Stimulated activated CD8-positive, alpha-beta memory T cell treated with anti-CD3 and anti-CD28 coated beads, Interleukin-7, amount 100 ng/mL, for 48 hours (primary cell): ENCODE results near the gene SS18.
"Not testable (repeated sequence)": the region's sequence is repeated elsewhere in the genome, so short reads cannot be mapped to it uniquely, and the experiment has no call there.

ENCODE experiments used
- DNase-seq, 2 donors: peaks; one replicate each; pipeline ENCODE4 v3.0.0-alpha.2; 2020; ENCODE audit warnings: low read depth in 1 of 2; ENCODE audit errors: extremely low read depth in 1 of 2

The SS18 gene, protein sequence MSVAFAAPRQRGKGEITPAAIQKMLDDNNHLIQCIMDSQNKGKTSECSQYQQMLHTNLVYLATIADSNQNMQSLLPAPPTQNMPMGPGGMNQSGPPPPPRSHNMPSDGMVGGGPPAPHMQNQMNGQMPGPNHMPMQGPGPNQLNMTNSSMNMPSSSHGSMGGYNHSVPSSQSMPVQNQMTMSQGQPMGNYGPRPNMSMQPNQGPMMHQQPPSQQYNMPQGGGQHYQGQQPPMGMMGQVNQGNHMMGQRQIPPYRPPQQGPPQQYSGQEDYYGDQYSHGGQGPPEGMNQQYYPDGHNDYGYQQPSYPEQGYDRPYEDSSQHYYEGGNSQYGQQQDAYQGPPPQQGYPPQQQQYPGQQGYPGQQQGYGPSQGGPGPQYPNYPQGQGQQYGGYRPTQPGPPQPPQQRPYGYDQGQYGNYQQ

DNA sequence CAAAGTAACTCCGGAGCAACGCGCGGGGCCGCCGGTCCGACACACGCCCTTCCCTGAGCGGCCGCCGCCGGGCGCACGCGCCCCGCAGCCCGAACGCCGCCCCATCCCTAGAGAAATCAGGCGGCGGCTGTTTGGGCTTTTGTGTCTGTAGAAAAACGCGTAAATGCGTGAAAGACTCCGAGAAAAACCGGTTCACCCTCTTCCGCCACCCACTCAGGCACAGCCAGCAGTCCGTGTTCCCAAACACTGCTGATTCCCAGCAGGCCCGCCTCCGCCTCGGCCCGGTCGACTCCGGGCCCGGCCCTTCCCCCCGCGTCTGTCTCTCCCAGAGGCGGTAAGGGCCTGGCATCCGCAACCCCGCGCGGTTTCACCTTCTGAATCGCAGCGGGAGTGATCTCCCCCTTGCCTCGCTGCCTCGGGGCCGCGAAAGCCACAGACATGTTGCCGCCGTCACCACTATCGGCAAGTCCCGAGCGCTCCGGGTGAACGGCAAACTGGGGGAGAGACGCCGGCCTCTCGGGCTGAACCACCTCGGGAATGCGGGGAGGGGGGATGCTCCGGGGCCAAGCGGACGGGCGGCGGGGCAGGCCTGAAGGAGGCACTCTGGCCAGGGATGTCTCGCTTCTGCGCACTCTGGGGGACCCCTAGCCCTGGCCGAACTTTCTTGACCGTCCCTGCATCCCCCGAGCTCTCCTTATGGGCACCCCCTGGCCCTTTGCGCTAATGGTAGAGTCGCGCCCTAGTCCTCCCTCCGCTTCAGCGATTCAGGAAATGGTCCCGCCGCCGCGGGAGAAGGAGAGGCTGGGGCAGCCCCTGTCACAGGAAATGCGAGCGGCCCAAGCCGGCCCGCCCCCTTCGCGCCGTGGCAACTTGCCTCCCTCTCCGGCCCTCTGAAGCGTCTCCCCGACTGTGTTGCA is at the start of gene SS18:
Gene SS18, minus strand, starts transcription at position 484 of the 917 bp plus-strand sequence. Its CDS starts 44 bp downstream, at position 440.
- DNase-seq, result peak; percentile 80 to 89

DNA sequence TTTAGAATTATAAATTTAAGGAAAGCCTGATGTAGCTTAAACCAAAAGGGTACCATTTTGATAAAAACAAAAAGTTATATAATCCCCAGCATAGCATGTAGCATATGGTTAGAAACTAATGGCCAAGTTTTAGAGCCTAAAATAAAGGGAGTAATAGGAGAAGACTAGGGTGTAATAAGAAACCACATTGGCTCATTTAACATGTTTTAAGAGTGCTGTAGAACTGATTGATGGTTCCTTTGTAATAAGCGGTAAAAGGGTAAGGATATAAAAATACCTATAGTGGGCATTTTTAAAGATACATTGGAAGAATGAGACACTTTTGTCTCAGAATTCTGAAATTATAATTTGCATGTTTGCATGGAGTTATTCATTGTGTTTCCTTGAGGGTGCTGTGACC is 45.1 kb upstream of the SS18 start:
- DNase-seq, result no peak

DNA sequence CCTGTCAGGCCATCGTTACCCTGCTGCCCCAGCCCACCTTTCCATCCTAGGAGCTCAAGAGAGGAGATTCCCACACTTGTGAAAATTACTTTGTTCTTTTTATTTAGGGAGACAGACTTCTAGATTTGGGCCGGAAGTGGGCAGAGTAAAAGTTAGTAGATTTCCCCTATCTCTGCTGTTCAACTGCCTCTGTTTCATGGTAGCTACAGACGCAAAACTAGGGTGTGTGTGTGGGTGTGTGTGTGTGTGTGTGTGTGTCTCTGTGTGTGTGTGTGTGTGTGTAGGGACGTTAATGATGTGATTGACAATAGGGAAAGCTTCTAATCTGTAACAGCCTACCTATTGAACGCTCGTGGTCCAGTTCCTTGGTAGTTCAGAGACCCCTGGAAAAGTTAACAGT is 43.7 kb upstream of the SS18 start:
- no peak for DNase-seq

DNA sequence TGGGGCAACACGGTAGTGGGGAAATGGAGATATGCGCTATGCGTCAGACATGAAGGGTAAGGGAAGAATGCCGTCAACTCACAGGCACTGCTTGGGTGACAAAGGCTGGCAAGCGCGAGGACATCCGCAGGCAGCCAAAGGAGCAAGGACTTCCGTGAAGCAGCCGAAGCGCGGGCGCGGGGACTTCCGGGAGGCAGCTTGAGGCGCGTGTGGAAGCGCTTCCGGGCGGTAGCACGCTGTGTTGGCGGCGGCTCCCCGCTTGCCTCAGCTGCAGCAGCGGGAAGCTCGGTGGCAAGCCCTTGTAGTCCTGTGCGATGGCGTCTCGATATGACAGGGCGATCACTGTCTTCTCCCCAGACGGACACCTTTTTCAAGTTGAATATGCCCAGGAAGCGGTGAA is 43.2 kb upstream of the SS18 start, which contains the start of gene PSMA8:
Gene PSMA8, plus strand, starts transcription at position 218 of the 400 bp plus-strand sequence. Its CDS starts 97 bp downstream, at position 315.
- peak; percentile 25 to 32 for DNase-seq

DNA sequence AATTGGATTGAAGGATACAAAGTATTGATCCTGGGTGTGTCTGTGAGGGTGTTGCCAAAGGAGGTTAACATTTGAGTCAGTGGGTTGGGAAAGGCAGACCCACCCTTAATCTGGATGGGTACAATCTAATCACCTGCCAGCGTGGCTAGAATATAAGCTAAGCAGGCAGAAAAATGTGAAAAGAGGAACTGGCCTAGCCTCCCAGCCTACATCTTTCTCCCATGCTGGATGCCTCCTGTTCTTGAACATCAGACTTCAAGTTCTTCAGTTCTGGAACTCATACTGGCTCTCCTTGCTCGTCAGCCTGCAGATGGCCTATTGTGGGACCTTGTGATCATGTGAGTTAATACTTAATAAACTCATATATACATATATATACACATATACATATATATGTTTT is 37.8 kb upstream of the SS18 start:
- not testable (repeated sequence) for DNase-seq

DNA sequence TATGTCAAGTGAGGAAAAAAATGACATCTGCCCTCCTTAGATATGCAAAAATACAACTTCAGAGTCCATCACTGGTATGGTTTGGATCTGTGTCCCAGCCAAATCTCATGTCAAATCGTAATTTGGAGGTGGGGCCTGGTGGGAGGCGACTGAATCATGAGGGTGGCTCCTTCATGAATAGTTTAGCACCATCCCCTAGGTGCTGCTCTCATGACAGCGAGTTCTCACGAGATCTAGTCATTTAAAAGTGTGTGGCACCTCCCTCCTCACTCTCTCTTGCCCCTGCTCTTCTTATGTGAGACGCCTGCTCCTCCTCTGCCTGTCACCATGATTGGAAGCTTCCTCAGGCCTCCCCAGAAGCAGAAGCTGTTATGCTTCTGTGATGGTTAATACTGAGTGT is 37.4 kb upstream of the SS18 start:
- no peak for DNase-seq

DNA sequence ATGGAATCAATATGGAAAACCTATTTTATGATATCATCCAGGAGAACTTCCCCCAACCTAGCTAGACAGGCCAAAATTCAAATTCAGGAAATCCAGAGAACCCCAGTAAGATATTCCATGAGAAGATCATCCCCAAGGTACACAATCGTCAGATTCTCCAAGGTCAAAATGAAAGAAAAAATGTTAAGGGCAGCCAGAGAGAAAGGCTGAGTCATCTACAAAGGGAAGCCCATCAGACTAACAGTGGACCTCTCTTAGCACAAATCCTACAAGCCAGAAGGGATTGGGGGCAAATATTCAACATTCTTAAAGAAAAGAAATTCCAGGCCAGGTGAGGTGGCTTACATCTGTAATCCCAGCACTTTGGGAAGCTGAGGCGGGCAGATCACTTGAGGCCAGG is 31.6 kb upstream of the SS18 start:
- DNase-seq, result not testable (repeated sequence)

DNA sequence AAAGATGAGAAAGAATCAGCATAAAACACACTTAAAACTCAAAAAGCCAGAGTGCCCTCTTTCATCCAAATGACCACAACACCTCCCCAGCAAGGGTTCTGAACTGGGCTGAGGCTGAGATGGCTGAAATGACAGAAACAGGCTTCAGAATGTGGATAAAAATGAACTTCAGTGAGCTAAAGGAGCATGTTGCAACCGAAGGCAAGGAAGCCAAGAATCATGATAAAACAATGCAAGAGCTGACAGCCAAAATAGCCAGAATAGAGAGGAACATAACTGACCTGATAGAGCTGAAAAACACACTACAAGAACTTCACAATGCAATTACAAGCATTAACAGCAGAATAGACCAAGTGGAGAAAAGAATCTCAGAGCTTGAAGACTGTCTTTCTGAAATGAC is 31.1 kb upstream of the SS18 start:
- DNase-seq, result no peak

DNA sequence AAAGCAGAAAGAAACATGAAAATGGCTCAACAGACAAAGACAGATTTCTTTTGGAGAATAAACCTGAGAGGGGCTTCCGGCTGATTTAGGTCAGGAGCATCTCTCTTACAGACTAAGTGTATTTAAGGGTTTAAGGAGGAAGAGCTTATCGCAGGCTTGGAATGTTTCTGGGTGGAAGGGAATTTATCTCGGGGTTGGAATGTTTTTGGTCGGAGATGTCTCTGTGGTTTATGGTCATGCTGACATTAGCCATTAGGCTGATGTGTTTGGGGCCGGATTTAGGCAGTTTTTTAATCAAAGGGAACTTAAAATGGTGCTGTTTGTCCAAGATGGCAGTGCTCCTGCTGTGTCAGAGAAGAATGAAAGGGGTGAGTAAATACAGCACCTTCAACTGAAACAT is 28.8 kb upstream of the SS18 start:
- no peak for DNase-seq

DNA sequence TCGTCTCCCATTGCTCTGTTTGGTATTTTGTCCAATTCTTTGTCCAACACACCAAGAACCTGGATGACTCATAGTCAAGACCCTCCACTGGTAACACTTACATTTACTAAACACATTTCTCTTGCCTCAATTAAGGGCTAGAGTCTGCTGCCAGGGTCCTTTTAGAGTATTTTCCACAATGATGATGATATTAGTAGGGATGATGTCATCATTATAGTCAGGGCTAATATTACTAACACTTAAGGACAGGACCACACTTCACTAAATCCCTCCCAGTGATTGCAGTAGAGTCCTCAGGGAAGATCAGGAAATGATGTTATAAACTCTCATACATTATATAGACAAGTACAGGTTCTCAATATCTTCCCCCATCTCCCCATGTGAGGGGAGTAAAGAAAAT is 13.6 kb upstream of the SS18 start:
- no peak for DNase-seq

DNA sequence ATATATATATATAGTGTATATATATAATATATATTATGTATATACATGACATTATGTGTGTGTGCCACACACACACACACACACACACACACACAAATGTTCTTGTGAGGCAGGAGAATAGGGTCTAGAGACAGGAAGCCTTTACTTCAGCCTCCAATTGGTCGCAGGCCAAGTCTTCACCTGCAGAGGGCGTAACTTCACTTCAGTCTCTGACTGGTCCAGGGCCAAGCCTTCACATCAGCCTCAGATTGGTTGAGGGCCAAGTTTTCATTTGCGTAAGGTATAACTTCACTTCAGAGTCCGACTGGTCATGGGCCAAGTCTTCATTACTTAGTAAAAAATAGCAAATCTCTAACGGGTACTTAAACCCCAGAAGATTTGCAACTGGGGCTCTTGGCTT is 13.2 kb upstream of the SS18 start:
- peak in 1 of 2 donors; percentile 26 for DNase-seq

DNA sequence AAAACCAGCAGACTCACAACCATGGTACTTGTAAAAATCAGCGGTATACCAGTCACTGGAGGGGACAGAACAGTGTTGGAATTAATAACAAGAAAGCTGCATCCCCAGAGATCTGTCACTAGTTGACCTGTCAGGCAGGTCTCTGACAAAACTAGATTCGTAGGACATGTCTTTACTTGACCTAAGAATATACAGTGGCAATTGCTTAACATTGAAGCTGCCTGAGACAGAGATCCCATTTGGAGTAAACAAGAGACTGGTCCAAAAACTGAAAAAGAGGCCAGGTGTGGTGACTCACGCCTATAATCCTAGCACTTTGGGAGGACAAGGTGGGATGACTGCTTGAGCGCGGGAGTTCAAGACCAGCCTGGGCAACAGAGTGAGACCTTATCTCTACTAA is 7.2 kb upstream of the SS18 start:
- no peak for DNase-seq

DNA sequence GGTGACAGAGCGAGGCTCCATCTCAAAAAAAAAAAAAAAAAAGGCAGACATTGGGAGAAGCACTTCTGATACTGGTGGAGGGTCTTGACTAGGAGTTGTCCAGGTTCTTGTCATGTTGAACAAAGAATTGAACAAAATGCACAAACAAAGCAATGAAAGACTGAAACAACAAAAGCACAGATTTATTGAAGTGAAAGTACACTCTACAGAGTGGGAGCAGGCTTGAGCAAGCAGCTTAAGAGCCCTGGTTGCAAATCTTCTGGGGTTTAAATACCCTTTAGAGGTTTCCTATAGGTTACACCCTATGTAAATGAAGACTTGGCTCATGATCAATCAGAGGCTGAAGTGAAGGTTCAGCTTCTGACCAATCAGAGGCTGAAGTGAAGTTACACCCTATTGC is 6.4 kb upstream of the SS18 start:
- DNase-seq, result no peak

DNA sequence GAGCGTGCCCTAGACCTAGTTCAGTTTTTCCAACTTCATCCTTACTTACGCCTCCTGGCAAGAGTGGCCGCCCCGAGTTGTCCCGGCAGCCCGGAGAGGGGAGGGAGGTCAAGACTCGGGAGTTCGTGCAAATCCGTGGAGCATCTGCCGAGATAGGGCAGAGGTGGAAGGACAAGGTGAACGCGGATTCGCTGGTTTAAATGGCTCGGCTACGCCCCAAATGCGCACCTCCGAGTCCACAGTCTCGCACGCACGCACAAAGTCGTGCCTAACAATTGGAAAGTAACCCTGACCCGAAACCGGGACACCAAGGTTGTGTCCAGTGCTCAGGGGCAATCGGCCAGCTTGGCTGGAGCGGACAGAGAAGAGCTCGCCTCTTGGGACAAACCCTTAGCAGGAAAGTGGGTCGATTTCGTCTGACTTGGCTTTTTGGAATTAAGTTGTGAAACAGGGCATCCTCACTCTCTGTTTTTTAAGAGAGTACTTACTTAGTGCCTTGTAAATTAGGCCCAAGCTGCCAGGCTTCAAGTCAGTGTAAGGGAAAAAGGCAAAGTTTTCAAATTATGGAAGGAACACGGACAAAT is 726 bp upstream of the SS18 start:
- no peak for DNase-seq

DNA sequence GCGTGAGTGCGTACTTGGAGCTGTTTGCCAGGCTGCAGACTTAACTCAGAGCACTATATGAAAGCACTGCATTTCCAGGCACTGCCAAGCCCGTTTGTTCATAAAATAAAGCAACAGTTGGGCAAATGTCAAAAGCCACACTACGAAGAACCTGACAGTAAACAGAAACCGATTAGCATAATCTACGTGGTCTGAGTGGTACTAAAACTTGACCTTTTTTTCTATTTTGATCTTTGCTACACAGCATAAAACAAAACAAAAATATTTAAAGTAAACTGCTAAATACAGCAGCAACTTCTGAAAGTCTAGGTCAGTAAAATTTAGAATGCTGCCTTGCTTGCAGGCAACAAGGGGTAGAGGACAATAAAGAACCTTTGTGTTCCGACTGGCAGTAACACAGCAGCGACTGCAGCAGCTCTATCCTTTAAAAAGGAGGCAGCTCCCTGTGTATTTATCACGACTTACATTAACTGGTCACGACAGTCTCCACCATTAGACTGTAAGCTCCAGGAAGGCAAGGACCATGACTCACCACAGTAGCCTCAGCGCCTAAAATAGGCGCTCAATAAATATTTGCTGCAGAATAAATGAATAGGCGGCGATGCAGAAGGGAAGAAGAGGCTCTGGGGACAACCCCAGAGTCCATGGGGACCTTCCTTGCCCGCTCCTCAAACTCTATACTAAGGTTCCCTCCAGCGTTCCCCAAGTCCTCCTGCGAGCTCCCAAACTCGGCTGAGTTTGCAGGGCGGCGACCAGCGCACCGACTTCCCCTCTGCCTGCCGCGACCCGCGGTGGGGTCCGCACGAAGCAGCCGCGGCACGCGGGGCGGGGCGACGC is 902 bp downstream of the SS18 start:
- no peak for DNase-seq

DNA sequence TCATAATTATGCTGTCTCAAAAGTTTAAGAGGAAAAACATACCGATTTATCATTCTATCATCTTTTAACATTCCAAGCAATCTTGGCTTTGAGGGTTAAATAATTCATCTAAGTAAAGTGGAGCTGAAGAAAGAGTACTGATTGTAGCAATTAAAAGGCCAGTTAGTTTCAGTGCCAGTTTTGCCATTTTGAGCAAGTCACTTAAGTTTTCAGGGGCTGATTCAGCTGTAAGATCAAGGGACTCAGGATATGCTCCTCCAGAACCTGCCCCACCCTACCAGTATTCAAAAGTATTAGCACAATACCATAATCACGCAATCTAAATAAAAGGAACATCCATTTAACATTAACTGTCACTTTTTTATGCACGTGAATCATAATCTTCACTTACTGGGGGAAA is 1.9 kb downstream of the SS18 start:
- no peak for DNase-seq

DNA sequence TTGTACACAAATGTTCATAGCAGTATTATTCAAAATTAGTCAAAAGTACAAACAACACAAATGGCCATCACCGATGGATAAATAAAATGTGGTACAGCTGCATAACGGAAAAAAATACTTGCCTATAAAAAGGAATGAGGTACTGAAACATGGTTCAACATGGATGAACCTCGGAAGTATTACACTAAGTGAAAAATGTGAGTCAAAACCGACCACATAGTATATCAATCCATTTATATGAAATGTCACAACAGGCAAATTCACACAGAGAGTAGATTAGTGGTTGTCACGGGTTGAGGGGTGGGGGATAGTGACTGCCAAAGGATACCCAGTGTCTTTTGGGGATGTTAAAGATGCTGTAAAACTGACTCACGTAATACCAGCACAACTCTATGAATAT is 3.5 kb downstream of the SS18 start:
- DNase-seq, result no peak

DNA sequence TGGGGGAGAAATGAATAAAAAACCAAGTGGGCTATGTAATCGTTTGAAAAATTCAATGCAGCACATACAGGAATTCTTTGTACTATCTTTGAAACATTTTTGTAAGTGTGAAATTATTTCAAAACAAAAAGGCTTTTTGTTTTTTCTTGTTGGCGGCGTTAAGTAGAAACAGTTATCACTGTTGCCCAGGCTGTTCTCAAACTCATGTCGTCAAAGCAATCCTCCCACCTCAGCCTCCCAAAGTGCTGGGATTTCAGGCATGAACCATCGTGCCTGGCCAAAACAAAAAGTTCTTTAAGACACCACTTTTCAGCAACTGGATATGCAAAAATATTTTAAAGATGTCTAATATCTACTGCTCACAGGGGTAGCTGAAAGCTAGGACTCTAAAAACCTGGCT is 5.4 kb downstream of the SS18 start:
- DNase-seq, result no peak

DNA sequence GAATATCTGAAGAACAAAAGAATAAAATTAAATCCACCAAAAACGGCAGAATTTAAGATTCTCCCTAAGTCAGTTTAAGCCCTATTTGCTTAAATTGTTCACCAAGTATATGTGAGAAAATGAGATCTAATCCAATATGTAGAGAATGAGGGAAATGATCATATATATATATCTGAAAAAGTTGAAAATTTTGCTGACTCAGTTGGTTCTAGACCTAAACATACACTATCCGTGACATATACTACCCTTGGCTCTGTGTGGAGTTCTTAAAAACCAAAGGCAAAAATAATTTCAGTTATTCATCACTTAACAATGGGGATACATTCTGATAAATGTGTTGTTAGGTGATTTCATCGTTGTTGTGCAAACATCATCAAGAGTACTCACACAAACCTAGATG is 7.3 kb downstream of the SS18 start:
- DNase-seq, result no peak

DNA sequence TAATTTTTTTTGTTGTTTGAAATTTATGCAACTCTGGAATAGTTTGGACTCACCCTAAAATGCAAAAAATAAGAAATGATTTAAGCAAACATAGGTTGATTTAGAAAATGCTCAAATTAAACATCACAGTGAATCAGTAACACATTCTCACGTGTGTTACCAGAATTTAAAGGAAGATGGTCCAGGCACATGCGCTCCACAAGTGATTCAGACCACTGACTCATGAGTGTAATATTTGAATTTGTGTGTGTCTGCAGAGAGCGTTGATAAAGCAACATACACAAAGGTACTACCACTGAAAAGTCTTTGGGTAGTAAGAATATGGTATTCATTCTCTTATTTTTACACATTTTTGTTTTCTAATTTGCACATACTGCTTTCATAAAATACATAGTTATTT is 7.9 kb downstream of the SS18 start:
- no peak for DNase-seq

DNA sequence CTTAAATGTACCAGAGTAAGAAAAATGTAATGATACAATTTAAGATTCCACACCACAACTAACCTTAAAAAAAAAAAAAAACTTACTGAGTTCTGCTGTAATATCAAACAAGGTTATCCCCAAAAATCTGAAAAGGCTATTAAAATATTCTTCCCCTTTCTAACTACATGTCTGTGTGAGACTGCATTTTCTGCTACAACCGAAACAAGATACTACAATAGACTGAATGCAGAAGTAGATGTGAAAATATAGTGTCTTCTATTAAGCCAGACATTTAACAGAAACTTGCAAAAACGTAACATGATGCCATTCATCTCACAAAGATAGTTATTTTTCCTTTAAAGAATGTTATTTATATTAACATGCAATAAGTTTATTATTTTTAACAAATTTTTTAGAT is 16.2 kb downstream of the SS18 start:
- DNase-seq, result no peak
